NCI-H2081 treated with DMSO at 0.1 percent for 48 hours (cell line): Measurements from ENCODE around the gene PFN3.
A peak's percentile ranks its signal among the peaks of the same experiment; 100 is the strongest.
"Not testable (repeated sequence)": the region's sequence is repeated elsewhere in the genome, so short reads cannot be mapped to it uniquely, and the experiment has no call there.

ENCODE experiments used
- DNase-seq: peaks from one replicate; lab custom pipeline; 2025; lab: John Stamatoyannopoulos, UW

The PFN3 gene

DNA sequence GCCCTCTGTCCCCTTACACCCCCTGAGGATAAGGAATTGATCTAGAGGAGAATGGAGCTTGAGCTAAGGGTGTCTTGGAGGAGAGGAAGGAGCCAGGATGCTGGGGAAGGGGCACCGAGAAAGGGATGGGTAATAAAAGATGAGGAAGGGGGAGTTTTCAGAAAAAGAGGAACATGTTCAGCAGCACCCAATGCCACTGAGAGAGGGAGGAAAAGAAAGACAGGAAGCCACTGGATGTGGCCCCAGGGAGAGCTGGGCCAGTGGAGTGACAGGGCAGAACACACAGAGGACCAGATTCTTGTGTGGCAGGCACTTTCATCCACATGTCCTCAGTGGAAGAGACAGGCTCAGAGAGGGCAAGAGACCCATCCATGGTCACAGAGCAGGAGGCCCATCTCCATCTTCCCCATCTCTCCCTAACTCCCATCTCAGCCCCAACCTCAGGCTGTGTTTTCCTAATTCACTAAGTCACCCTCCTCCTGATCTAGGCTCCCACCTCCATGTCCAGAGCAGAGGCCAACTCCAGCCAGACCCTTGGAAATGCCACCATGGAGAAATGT is 7.2 kb downstream of the PFN3 start:
- no peak for DNase-seq

- DNase-seq: no peak
Measured at GRCh38 chr5:177392765-177393164, 7.7 kb downstream of the PFN3 start.

- peak; percentile 63 for DNase-seq
Measured at GRCh38 chr5:177390363-177391300, 9.8 kb downstream of the PFN3 start.

DNA sequence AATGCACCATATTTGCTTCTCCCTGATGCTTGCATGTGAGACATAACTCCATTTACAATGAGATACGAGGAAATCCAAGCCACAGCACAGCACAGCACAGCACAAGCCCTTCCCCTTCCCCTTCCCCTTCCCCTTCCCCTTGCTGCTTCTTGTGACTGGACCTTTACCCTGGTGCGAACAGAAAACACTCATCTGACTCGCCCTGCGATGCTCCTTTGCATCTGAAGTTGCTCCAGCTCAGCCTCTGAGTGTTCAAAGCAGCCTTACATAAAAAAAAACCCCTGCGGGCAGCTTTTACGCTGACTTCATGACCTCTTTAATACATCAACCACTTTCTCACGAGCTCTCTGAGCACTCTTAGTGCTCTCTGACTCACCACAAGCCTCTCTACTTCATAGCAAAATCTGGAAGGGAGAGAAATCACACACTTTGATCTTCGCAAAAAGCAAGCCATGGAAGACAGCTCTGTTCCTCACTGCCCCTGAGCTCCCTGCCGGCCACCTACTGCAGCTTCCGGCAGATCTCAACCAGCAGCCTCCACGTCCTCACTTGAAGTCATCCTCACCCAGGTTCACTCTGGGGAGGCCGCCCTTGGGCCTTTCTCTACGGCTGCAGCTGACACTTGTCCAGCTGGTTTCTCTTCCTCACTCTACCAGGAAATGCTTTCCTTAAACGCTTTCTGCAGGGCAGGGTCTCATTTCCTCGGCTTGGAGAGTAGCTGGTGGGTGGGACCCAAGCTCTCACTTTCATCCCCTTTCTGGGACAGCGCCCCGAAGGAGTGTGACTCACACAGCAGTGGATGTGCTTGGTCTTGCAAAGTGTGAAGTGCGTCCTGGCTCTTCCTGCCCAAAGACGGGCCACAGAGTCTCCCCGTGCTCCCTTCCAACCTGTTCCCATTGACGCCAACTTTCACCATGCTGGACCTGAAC is 11.0 kb downstream of the PFN3 start:
- DNase-seq: no peak

DNA sequence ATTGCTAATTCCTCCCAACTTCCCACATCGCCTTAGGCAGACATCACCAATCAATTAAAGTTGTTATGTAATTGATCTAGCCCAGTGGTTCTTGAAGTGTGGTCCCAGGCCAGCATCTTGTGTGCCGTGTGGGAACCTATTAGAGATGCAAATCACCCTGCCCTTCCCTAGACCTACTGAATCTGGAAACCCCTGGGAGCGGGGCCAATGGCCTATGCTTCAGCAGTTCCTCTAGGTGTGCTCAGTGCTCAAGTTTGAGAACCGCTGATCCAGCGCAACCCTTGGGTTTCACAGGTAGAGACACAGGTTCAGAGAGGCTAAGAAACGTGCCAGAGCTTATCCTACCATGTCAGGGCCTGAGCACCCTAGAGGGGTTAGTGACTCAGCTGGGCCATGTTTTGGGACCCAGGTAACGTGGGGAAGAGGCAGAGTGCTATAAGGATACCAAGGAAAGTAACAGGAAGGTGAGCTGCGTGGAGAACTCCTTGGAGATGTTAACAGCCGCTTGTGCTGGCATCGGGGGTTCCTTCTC is 11.9 kb downstream of the PFN3 start:
- DNase-seq: no peak

GRCh38 chr5:177387405-177387804 is 13.1 kb downstream of the PFN3 start:
- DNase-seq: no peak

GRCh38 chr5:177386542-177386941 is 13.9 kb downstream of the PFN3 start:
- DNase-seq: no peak

DNA sequence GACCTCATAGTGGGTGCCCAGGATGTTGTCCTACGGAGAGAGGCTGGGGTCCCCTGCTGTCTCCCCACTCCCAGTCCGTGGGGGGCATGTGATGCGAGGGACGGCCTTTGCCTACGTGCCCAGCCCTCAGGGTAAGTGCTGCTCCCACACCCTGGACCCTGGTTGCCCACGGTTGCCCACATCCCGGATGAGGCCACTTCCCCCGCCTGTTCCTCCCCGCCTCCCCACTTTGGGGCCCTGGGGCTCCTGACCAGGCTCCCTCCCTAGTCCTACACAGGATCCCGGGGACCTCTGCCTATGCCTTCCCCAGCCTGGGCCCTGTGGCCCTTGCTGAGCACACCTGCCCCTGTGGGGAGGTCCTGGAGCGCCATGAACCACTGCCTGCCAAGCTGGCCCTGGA is 14.7 kb downstream of the PFN3 start:
- DNase-seq: no peak

DNA sequence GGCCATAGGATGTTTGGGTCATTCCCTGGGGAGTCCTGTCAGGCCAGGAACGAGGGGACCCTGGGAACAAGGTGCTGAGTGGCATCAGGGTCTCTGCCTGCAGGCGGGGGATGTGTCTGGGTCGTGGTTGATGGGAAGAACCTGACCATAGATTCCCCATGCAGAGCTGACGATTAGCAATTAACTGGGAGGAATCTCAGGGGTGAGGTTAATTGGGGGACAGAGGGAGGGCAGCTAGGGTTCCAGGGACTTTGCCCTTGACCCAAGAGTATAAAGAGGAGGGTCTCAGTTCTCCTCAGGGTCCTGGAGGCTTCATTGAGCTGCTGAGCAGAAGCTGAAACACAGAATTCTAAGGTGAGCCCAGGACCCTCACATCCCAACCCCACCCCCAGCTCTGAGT is 16.3 kb downstream of the PFN3 start, which contains the start of gene SLC34A1:
Gene SLC34A1 (plus strand): TSS at position 301 of the 400 bp plus-strand sequence. CDS start 1,308 bp downstream, outside the sequence.
- DNase-seq: no peak

DNA sequence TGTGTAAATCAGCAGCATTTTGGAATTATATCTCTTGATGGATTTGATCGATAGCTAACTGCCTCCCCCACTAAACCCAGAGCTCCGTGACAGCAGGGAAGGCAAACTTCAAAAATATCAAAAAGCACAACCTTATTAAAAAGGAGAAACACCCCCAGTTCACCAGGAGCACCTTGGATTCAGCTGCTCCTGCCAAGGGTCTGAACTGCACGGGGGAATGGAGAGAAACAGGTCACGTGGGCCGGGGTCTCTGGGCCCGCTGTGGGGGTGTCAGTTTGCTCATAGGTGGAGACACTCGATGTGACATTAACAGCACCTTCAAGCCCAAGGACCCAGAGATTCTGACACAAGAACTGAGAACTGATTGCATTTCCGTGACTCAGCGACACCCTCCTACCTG is 17.3 kb downstream of the PFN3 start:
- no peak for DNase-seq

DNA sequence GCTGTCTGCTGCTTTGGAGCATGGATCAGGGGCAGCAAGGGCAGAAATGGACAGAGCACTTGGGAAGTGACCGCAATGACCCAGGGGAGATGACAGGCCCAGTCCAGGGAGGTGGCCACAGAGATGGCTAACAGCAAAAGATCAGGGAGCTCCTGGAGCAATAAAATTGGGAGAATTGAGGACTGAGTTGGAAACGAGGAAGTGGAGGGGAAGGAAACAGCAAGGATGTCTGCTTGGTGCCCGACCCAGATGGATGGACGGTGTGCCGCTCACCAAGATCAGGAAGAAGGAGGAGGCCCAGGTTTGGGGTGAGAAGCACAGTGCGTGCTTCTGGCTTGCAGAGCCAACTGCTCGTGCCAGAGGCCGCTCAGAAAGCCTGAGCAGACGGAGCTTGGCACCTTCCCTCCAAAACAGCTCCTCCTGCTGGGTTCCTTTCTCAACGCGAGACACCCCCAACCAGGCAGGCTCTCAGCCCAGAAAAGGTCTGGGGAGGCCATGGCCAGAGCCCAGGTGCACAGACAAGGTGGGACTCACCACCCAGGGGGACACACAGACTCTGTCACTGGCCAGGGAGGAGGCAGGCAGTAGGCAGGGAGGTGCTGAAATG is 17.9 kb downstream of the PFN3 start:
- DNase-seq: no peak

GRCh38 chr5:177380805-177381126 is 19.7 kb downstream of the PFN3 start:
- DNase-seq: no peak

DNA sequence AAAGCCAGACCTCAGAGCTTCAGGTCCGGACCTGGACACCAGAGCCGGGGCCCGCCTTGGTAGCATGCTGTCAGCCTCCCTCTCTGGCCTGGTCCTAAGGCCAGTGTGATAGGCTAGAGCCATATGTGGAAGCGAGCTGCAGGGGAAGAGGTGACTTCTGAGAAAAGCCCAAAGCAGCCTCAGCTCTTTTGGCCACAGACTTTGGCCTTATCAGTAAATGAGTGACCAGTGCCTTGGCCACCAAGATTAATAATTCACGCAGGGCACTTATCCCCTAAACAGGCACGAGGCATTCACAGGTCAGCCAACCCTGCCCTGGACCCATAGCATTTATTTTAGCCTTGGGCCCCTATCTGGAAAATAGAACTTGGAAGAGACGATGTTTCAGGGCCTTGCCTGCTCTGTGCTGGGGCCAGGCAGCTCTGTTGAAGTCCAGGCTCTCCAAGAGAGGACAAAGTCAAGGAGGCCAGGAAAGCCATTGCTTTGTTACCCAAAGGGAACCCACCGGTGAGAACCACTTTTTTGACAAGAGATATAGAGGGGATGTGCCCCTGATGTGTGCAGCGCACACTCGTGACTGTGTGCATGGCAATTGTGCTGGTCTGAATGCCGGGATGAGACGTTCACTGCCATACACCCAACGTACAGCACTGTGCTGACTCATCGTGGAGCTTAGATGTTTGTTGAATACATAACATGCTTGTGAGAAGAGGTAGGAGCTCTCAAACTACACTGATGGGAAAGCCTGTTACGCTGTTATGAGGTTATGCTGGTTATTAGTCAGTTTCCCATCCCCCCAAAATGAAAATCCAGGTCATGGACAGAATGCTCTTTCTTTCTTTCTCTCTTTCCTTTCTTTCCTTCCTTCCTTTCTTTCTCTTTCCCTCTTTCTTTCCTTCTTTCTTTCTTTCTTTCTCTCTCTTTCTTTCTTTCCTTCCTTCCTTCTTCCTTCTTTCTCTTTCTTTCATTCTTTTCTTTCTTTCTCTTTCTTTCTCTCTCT is 21.3 kb downstream of the PFN3 start:
- no peak for DNase-seq

GRCh38 chr5:177377851-177378776 is 22.3 kb downstream of the PFN3 start:
- no peak for DNase-seq

- DNase-seq: no peak
Measured at GRCh38 chr5:177376107-177376506, 24.4 kb downstream of the PFN3 start.

GRCh38 chr5:177375516-177375915 is 24.9 kb downstream of the PFN3 start:
- not testable (repeated sequence) for DNase-seq

GRCh38 chr5:177374211-177374610 is 26.2 kb downstream of the PFN3 start:
- no peak for DNase-seq

- no peak for DNase-seq
Measured at GRCh38 chr5:177373806-177374205, 26.7 kb downstream of the PFN3 start.

DNA sequence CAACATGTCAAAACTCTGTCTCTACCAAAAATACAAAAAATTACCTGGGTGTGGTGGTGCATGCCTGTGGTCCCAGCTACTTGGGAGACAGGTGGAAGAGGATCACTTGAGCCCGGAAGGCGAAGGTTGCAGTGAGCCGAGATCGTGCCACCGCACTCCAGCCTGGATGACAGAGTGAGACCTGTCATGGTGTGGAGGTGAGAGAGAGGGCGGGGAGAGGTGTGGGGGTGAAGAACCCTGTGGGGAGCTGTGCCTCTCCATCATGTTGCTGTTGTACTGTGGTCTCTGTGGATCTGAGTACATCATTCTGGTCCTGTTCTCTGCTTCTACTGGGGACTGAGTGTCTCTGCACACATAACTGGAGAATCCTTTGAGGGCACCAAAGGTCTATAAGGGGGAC is 27.6 kb downstream of the PFN3 start:
- no peak for DNase-seq
